HG03342 (cell line): ENCODE measurements around the gene RPLP2.

Source experiments
- ATAC-seq: cut with Tn5 transposase; IDR thresholded peaks from one replicate; pipeline ENCODE4 v1.9.1; 2021; ENCODE audit warnings: mild to moderate bottlenecking, moderate library complexity; ENCODE audit not compliant: unreplicated experiment

Gene RPLP2

GRCh38 chr11:773425-773824 lies 36.3 kb upstream of the RPLP2 start:
- no peak for ATAC-seq

GRCh38 chr11:773830-774229 lies 35.9 kb upstream of the RPLP2 start:
- no peak for ATAC-seq

GRCh38 chr11:774873-775592 lies 34.7 kb upstream of the RPLP2 start:
- no peak for ATAC-seq

GRCh38 chr11:776263-776560 lies 33.6 kb upstream of the RPLP2 start:
- no peak for ATAC-seq

GRCh38 chr11:776561-777287 lies 33.0 kb upstream of the RPLP2 start:
- peak; percentile 29 for ATAC-seq

- peak; percentile 70 for ATAC-seq
These were observed 32.2 kb upstream of the RPLP2 start, which contains the start of gene GATD1 for GRCh38 chr11:777288-778255. TSS of gene GATD1 (minus strand) at chr11:777487. CDS start at chr11:777462, 25 bp downstream.

GRCh38 chr11:778976-779954 lies 30.5 kb upstream of the RPLP2 start:
- ATAC-seq: no peak

GRCh38 chr11:779955-780532 lies 29.7 kb upstream of the RPLP2 start:
- ATAC-seq: no peak

GRCh38 chr11:782264-783174 lies 27.2 kb upstream of the RPLP2 start:
- ATAC-seq: no peak

GRCh38 chr11:783581-784015 lies 26.2 kb upstream of the RPLP2 start:
- ATAC-seq: no peak

- ATAC-seq: no peak
These were observed 23.3 kb upstream of the RPLP2 start for GRCh38 chr11:786235-787083.

GRCh38 chr11:787084-787675 lies 22.6 kb upstream of the RPLP2 start:
- no peak for ATAC-seq

- ATAC-seq: no peak
These were observed 21.6 kb upstream of the RPLP2 start for GRCh38 chr11:788009-788640.

- ATAC-seq: no peak
These were observed 20.5 kb upstream of the RPLP2 start for GRCh38 chr11:788953-789940.

- ATAC-seq: no peak
These were observed 19.8 kb upstream of the RPLP2 start, which contains the start of gene CEND1 for GRCh38 chr11:789943-790342. TSS of gene CEND1 (minus strand) at chr11:790090. CDS start at chr11:788576, 1,514 bp downstream.
